Breast epithelium (tissue), 3 donors: ENCODE results near the gene WASHC4.

Experiments
- POLR2A ChIP-seq: fragments of 450-650 bp; IDR thresholded peaks from one replicate; pipeline ENCODE4 v1.6.1; 2016; ENCODE audit warnings: antibody characterized with exemption, mild to moderate bottlenecking, moderate library complexity
- TF ChIP-seq, protein P1 (sequence below), 3 donors: fragments of 450-650 bp; IDR thresholded peaks; one replicate each; pipeline ENCODE4 v1.5.1; 2016 to 2017; ENCODE audit warnings: antibody characterized with exemption in 3 of 3, mild to moderate bottlenecking in 3 of 3, moderate library complexity in 3 of 3

DNA sequence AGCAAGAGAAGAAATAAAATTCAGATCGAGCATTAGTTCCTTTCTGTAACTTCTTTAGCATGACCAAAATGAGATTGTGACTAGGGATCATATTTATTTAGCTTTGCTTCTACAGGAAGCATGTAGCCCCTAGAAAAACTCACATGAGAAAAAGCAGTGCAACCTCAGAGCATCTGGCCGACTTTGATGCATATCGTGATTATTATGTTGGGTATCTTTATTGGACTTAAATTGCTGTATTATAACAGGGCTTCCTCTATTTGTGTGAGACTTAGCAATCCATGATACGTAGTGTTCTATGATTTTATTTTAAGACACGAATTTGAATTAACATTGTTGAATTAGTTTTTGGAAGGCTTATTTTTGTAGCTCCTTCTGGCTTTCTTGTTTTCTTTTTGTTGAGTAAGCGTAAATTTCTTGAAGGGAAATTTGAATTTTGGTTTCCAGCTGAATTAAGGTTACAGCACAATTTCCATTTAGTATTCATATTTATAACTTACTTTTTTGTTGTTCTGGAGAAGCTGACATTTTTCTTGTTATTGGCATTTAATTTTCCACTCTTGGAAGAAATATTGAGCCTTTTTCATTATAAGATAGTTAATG lies 33.9 kb downstream of the WASHC4 start:
- TF ChIP-seq, protein P1, sequence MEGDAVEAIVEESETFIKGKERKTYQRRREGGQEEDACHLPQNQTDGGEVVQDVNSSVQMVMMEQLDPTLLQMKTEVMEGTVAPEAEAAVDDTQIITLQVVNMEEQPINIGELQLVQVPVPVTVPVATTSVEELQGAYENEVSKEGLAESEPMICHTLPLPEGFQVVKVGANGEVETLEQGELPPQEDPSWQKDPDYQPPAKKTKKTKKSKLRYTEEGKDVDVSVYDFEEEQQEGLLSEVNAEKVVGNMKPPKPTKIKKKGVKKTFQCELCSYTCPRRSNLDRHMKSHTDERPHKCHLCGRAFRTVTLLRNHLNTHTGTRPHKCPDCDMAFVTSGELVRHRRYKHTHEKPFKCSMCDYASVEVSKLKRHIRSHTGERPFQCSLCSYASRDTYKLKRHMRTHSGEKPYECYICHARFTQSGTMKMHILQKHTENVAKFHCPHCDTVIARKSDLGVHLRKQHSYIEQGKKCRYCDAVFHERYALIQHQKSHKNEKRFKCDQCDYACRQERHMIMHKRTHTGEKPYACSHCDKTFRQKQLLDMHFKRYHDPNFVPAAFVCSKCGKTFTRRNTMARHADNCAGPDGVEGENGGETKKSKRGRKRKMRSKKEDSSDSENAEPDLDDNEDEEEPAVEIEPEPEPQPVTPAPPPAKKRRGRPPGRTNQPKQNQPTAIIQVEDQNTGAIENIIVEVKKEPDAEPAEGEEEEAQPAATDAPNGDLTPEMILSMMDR (IDR thresholded peaks at IDR 0.05) = no peak
- no peak for TF ChIP-seq POLR2A
